ENCODE data around the gene WEE1. TPM values are rescaled to one million over a fixed set of nuclear protein-coding genes. Genes with fewer than 3 reads are reported as not detected.

Gene WEE1
- total RNA-seq, 2 donors from 2014 or later: 80.1 to 93.5 TPM

DNA sequence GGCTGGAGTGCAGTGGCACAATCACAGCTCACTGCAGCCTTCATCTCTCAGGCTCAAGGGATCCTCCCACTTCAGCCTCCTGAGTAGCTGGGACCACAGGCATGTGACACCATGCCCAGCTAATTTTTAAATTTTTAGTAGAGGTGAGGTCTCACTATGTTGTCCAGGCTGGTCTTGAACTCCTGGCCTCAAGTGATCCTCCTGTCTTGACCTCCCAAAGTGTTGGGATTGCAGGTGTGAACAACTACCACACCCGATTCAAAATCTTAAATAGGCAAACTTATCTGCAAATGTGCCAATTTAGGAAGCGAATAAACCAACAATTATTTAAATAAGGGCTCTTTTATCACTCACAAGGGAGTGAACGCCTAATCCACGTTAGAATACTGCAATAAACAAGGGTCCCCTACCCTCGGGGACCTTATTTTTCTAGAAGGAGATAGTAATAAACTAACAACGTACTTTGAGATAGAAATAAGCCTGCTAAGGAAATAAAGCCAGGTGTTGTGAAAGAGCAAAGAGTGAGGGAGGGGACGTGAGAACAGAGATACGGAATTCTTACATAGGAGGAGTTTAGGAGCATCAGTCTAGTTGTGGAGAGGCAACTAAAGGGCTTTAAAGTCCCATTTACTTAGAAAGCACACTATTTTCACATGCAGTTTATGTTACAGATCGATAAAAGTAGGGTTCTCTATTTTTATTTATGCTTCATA, 3.0 kb upstream of the WEE1 start:
- H3K9me3 Mint-ChIP-seq: no peaks in the 10 kb centered on the region
- H3K27me3 ChIP-seq (ENCODE audit: control insufficient read depth, insufficient read depth, low read length, poor library complexity, severe bottlenecking): no peaks in the 10 kb centered on the region
- H3K27ac Mint-ChIP-seq: no peak overlapping the region
- 87 to 93% methylated on average over 3 to 9 of the region's 9 CpGs for WGBS, 2 experiments (ENCODE audit: insufficient coverage in 1 of 2, insufficient read length in 1 of 2)
- no peaks in the 10 kb centered on the region for H3K9me3 ChIP-seq (ENCODE audit: control insufficient read depth, low read length)
- H3K9ac ChIP-seq (ENCODE audit: extremely low read depth, low read length, poor library complexity, severe bottlenecking): no peak overlapping the region
- H3K4me3 ChIP-seq (ENCODE audit: low read length): no peak overlapping the region
- no peak overlapping the region for H3K4me3 Mint-ChIP-seq
- TF ChIP-seq, protein P1, sequence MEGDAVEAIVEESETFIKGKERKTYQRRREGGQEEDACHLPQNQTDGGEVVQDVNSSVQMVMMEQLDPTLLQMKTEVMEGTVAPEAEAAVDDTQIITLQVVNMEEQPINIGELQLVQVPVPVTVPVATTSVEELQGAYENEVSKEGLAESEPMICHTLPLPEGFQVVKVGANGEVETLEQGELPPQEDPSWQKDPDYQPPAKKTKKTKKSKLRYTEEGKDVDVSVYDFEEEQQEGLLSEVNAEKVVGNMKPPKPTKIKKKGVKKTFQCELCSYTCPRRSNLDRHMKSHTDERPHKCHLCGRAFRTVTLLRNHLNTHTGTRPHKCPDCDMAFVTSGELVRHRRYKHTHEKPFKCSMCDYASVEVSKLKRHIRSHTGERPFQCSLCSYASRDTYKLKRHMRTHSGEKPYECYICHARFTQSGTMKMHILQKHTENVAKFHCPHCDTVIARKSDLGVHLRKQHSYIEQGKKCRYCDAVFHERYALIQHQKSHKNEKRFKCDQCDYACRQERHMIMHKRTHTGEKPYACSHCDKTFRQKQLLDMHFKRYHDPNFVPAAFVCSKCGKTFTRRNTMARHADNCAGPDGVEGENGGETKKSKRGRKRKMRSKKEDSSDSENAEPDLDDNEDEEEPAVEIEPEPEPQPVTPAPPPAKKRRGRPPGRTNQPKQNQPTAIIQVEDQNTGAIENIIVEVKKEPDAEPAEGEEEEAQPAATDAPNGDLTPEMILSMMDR (conservative IDR thresholded peaks at IDR 0.05): no peak
- H3K36me3 Mint-ChIP-seq (ENCODE audit: low read depth): peaks cover 3% of the 10 kb centered on the region
- H3K27ac ChIP-seq (ENCODE audit: low read depth, low read length): no peak overlapping the region
- DNase-seq: no peak
- peaks cover 11% of the 10 kb centered on the region for H3K4me1 ChIP-seq (ENCODE audit: control insufficient read depth, insufficient read depth, low read length)
- H3K27me3 Mint-ChIP-seq (ENCODE audit: insufficient read depth): peaks cover 3% of the 10 kb centered on the region
- peaks cover 49% of the 10 kb centered on the region for H3K4me1 Mint-ChIP-seq
- no peaks in the 10 kb centered on the region for H3K36me3 ChIP-seq (ENCODE audit: control insufficient read depth, insufficient read depth, low read length)

DNA sequence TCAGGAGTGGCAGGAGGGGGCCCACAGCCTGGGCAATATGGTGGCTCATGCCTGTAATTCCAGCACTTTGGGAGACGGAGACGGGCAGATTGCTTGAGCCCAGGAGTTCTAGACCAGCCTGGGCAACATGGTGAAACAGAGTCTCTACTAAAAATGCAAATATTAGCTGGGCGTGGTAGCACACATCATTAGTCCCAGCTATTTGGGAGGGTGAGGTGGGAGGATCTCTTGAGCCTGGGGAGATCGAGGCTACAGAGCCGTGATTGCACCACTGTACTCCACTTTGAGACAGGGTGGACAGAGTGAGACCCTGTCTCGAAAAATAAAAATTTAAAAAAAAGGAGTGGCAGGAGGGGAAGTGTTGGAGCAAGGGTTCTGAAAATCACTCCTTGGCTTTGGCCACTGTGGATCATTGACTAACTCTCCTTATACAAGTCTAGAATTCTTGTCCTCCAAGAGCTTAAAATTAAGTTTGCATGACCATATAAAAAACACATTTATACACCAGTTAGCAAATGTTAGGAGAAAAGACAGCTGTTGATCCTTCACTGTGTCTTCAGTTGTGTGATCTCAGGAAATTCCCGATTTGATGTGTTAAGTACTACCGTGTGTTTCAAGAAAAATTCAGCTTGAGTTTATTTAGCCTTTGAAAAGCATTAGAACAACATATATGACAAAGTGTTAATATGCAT, 2.3 kb upstream of the WEE1 start:
- H3K27me3 ChIP-seq (ENCODE audit: control insufficient read depth, insufficient read depth, low read length, poor library complexity, severe bottlenecking): no peaks in the 10 kb centered on the region
- peaks cover 5% of the 10 kb centered on the region for H3K36me3 ChIP-seq (ENCODE audit: control insufficient read depth, insufficient read depth, low read length)
- H3K4me1 Mint-ChIP-seq: peaks cover 47% of the 10 kb centered on the region
- H3K4me1 ChIP-seq (ENCODE audit: control insufficient read depth, insufficient read depth, low read length): peaks cover 10% of the 10 kb centered on the region
- no peaks in the 10 kb centered on the region for H3K9me3 ChIP-seq (ENCODE audit: control insufficient read depth, low read length)
- peaks cover 3% of the 10 kb centered on the region for H3K27me3 Mint-ChIP-seq (ENCODE audit: insufficient read depth)
- no peak overlapping the region for H3K27ac Mint-ChIP-seq
- no peak overlapping the region for H3K4me3 Mint-ChIP-seq
- no peak overlapping the region for H3K27ac ChIP-seq (ENCODE audit: low read depth, low read length)
- TF ChIP-seq, protein P1 (conservative IDR thresholded peaks at IDR 0.05): no peak
- H3K9me3 Mint-ChIP-seq: no peaks in the 10 kb centered on the region
- no peak for DNase-seq
- H3K36me3 Mint-ChIP-seq (ENCODE audit: low read depth): peaks cover 8% of the 10 kb centered on the region
- H3K9ac ChIP-seq (ENCODE audit: extremely low read depth, low read length, poor library complexity, severe bottlenecking): no peak overlapping the region
- 92 to 95% methylated on average over 7 to 8 of the region's 8 CpGs for WGBS, 2 experiments (ENCODE audit: insufficient coverage in 1 of 2, insufficient read length in 1 of 2)
- no peak overlapping the region for H3K4me3 ChIP-seq (ENCODE audit: low read length)

DNA sequence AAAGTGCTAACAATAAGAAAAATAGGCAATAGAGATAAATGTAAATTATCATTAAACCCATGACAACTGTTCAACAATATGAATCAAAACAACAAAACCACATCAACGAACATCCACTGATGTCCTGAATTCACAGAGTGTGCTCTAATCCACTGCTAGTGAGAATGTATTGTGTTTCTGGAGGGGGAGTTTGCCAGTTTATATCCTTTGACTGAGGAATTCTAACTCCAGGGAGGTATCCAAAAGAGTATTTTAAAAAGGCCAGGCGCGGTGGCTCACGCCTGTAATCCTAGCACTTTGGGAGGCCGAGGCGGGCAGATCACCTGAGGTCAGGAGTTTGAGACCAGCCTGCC, 1.7 kb upstream of the WEE1 start:
- no peak overlapping the region for H3K27ac ChIP-seq (ENCODE audit: low read depth, low read length)
- no peak overlapping the region for H3K27ac Mint-ChIP-seq
- H3K36me3 ChIP-seq (ENCODE audit: control insufficient read depth, insufficient read depth, low read length): peaks cover 10% of the 10 kb centered on the region
- H3K9me3 ChIP-seq (ENCODE audit: control insufficient read depth, low read length): no peaks in the 10 kb centered on the region
- DNase-seq: no peak
- no peaks in the 10 kb centered on the region for H3K9me3 Mint-ChIP-seq
- WGBS, 2 experiments (ENCODE audit: insufficient coverage in 1 of 2, insufficient read length in 1 of 2): 92 to 95% methylated on average over 5 to 6 of the region's 6 CpGs
- peaks cover 13% of the 10 kb centered on the region for H3K36me3 Mint-ChIP-seq (ENCODE audit: low read depth)
- H3K27me3 ChIP-seq (ENCODE audit: control insufficient read depth, insufficient read depth, low read length, poor library complexity, severe bottlenecking): no peaks in the 10 kb centered on the region
- H3K4me3 ChIP-seq (ENCODE audit: low read length): no peak overlapping the region
- H3K4me1 Mint-ChIP-seq: peaks cover 47% of the 10 kb centered on the region
- peaks cover 3% of the 10 kb centered on the region for H3K27me3 Mint-ChIP-seq (ENCODE audit: insufficient read depth)
- H3K4me1 ChIP-seq (ENCODE audit: control insufficient read depth, insufficient read depth, low read length): peaks cover 8% of the 10 kb centered on the region
- H3K4me3 Mint-ChIP-seq: peak overlapping the region; percentile 97
- TF ChIP-seq, protein P1 (conservative IDR thresholded peaks at IDR 0.05): no peak
- H3K9ac ChIP-seq (ENCODE audit: extremely low read depth, low read length, poor library complexity, severe bottlenecking): no peak overlapping the region
